IPS DF 4.7 (cell line): ENCODE results near the gene TBC1D23.
"Not testable (repeated sequence)": the region's sequence is repeated elsewhere in the genome, so short reads cannot be mapped to it uniquely, and the experiment has no call there.

ENCODE experiments used
- DNase-seq: peaks from one replicate; pipeline ENCODE4 v3.0.0-alpha.2; 2013; ENCODE audit warnings: low spot score; ENCODE audit errors: extremely low read depth

TBC1D23 gene

DNA sequence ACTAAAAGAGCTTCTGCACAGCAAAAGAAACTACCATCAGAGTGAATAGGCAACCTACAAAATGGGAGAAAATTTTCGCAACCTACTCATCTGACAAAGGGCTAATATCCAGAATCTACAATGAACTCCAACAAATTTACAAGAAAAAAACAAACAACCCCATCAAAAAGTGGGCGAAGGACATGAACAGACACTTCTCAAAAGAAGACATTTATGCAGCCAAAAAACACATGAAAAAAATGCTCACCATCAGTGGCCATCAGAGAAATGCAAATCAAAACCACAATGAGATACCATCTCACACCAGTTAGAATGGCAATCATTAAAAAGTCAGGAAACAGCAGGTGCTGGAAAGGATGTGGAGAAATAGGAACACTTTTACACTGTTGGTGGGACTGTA is 91.0 kb downstream of the TBC1D23 start:
- not testable (repeated sequence) for DNase-seq

DNA sequence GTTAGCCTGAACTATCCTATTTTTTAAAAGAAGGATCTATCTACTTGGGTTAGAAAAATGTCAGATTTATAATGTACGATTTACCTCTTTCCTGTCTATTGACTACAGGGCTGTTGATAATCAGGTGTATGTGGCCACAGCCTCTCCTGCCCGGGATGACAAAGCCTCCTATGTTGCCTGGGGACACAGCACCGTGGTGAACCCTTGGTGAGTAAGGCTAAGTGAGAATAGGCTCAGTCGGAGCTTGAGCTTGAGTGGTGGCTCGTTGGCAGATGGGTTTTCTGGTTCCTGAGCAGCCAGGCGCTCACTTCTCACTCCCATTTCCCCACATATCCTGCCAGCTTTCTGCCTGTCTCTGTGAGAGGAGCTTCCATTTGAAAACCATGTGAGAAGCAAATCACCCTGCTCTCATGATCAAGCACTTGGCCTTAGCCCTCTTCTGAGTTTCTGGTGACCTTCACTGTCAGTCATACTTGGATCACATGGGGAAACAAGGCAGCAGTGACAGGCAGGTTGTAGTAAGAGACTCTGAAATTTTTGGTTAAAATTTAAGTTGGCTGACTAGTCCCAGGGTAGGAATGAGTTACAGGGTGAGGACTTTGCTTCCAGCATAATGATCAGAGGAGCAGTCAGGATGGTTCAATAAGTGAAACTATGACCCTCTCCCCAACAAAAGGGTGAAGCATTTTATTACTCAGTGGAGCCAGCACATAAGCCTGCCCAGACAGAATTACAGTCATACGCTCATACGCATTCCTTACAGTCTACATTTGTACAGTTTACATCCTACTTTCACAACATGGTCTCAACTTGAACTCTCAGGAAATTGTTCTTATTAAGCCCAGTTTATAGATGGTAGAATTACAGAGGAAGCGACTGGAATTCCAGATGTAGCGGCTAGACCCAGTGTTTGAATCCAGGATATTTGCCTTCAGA is 91.8 kb downstream of the TBC1D23 start:
- DNase-seq = no peak

DNA sequence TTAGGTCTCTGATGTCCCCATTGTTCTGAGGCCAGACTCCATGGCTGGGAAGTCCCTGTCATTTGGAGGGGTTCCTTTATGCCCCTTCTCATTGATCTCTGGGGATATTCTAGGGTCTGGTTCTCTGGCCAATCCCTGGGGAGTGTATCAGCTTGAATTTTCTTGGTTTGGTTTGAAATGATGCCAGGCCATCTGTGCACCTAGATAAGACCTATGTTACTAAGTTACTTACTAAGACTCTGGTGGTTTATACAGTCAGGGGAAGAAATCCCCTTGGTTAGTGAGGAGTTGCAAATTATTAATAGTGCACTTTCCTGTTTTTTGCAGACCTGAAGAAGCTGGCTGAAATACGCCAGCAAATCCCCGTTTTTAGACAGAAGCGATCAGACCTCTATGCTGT is 94.1 kb downstream of the TBC1D23 start:
- DNase-seq = no peak

DNA sequence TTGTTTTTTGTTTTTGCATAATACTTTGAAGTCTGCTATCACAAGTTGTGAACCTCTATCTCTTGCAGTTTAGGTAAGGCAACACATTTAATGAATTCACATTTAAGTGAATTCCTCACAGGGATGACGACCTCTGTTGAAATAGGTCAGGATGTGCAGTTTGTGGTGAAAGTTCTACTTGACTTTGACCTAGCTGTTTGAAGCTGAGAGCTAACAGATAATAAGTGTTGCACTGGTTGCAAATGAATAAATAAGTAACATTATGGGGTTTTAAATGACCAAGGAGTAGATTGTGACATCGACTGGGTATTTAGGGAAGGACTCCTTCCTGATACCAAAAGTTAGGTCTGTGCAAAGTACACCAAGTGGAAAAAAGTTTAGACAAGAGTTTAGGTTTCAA is 97.6 kb downstream of the TBC1D23 start:
- DNase-seq = no peak

DNA sequence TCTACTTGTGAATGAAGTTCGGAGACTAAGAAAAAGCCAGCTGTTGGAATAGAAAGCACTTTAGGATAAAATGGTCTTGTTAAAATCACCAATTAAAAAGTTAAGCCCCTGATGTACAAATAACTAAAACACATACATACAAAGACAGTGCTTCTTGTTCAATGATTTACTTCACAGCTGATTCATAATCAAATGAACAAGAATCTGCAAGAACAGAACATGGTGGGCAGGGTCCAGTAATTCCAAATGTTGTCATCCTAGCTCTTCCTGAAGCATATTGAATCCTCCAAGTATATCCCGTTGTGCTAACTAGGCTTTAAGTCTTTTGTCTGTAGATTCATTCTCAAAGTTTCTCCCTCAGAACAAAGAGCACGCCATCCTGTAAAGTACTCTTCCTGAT is 98.2 kb downstream of the TBC1D23 start:
- no peak for DNase-seq

DNA sequence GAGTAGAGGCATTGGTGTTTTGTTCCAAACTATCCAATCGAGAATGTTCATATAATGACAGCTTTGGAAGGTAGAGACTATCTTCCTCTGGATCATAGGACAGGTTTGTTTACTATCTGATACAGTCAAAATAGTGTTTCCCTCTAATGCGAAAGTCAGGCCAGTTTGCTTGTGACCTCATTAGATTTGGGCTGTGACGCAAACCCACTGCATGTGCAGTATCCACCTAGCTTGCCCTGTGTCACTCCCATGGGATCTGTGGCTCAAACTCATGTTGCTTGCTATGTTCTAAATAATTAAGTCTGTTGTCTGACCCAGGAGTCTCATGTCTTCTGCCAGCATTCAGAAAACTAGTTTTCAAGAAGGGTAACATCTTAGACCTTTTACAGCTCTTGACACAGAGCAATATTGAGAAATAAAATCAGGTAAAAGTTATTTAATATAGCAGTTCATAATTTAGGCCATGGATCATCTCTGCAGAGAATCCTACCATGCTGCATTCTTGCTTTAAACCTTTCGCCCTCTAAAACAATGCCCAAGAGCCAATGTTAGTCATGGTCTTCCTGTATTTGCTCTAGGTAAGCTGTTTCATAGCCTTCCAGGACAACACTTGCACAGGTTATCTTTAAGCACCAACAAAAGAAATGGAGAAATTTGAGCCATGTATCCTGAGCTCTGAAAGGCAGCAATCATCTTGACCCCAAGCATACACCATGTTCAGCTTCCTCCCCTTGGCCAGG is 100.1 kb downstream of the TBC1D23 start:
- no peak for DNase-seq

DNA sequence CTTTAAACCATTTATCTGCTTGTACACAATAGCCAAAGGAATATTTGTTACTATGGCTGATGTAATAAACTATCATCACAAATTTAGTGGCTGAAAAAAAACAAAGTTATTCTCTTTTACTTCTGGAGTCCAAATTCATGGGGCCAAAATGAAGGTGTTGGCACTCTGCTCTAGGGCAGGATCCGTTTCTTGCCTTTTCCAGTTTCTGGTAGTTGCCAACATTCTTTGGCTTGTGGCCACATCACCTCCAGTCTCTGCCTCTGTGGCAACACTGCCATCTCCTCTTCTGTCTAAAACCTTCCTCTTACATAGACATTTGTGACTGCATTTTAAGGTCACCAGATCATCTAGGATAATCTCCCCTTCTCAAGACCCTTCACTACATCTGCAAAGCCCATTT is 101.1 kb downstream of the TBC1D23 start:
- no peak for DNase-seq

DNA sequence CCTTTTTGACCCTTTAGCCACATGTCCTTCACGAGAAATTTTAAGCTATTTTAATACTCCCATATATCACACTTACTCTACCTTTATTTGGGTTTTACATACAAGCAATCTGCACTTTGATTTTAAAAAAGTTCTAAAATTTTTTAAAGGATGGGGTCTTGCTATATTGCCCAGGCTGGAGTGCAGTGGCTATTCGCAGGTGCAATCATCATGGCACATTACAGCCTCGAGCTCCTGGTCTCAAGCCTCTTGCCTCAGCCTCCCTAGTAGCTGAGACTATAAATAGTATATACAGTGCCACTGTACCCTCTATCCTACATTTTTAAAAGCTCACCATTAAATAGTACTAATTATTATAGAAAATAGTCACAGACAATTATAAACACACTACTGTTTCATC is 103.6 kb downstream of the TBC1D23 start:
- DNase-seq = no peak

DNA sequence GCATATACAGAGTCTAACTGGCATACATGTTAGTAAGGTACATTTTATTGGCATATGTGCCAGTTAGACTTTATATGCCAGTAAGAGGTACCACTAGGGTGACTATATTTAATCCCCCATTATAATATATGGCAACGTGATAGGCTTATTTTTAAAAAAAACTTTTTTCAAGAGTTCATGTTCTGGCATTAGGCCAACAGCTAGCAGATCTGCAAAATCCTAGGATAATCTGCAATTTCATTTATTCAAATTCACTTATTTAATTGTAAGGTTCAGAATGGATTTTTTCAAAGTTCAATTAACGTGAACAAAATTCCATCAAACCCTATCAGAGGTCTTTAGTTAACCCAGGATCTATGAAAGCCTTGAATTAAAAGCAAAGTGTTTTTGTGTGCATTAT is 105.6 kb downstream of the TBC1D23 start:
- DNase-seq = no peak

DNA sequence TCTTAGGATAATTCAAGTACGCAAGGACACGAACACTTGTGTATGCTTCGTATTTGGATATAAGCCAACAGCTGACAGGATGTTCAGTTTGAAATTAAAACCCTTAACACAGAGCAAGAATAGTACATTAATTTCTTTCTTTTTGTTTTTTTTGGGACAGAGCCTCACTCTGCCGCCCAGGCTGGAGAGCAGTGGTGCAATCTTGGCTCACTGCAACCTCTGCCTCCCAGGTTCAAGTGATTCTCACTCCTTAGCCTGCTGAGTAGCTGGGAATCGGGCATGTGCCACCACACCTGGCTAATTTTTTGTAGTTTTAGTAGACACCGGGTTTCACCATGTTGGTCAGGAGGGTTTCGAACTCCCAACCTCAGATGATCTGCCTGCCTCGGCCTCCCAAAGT is 107.6 kb downstream of the TBC1D23 start:
- no peak for DNase-seq

DNA sequence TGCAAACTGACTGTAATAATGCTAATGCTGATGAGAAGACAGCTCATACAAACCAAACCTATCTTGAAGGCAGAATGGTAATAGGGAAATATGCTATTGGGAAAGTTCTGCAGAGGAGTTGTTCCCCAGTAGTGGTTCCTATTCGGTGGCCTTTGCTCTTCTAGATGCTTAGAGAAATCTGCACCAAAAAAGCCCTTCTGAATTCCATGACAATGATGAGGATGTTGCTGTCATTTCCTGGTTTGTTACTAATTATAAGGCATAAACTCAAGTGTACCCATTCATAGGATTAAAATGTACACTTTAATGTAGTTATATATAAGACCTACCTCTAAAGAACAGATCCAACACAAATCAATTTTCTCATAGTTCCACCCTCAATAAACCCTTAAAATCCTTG is 110.0 kb downstream of the TBC1D23 start:
- DNase-seq = no peak

DNA sequence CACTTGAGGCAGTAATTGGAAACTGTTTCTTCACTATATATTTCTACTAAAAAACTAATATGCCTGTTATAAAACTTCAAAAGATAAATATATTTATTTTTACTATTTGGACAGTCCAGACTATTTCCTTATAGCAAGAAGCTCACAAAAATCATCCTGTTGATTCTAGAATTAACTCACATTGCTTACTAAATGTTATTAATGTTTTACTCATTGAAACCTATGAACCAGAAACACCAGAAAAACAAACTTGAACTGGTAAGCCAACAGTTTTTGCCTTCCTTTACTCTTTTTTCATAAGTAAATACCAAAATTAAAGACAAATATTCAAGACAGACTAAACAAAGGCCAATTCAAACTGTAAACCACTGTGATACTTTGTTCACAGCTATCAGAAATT is 113.7 kb downstream of the TBC1D23 start:
- no peak for DNase-seq
